Keratinocyte (primary cell): ENCODE results near the gene COL9A2. TPM values are rescaled to one million over a fixed set of nuclear protein-coding genes. Genes with fewer than 3 reads are reported as not detected.

Source experiments
- DNase-seq: peaks from one replicate; pipeline ENCODE4 v3.0.0-alpha.2; 2011; ENCODE audit warnings: low read depth, missing footprints, low spot score
- FAIRE-seq: peaks from 2 replicates; lab custom pipeline; 2011; peaks lifted over from hg19 to GRCh38; lab: Jason Lieb, UNC
- H2AFZ ChIP-seq: 2 replicates; pipeline ENCODE4 v1.6.0; 2012; ENCODE audit warnings: low read length, control low read depth, inconsistent platforms; ENCODE audit not compliant: control insufficient read depth
- H3K27ac ChIP-seq: 2 replicates; pipeline ENCODE4 v1.5.1; 2011; ENCODE audit warnings: low read length; ENCODE audit not compliant: control insufficient read depth, insufficient read depth
- H3K27me3 ChIP-seq: 3 replicates; pipeline ENCODE4 v1.6.0; 2011; ENCODE audit warnings: low read length; ENCODE audit not compliant: control insufficient read depth, insufficient read depth; ENCODE audit errors: extremely low read depth
- H3K36me3 ChIP-seq, 2 experiments: 2 replicates in 1 of 2; 3 replicates in 1 of 2; pipeline ENCODE4 v1.5.1; 2011; ENCODE audit warnings: low read length in 2 of 2, mild to moderate bottlenecking in 1 of 2; ENCODE audit not compliant: control insufficient read depth in 2 of 2, insufficient read depth in 2 of 2; ENCODE audit errors: extremely low read depth in 1 of 2
- H3K4me1 ChIP-seq: 3 replicates; pipeline ENCODE4 v1.5.1; 2011; ENCODE audit warnings: low read length; ENCODE audit not compliant: control insufficient read depth, insufficient read depth; ENCODE audit errors: extremely low read depth
- H3K4me2 ChIP-seq: 3 replicates; pipeline ENCODE4 v1.6.0; 2011; ENCODE audit warnings: low read depth, low read length; ENCODE audit not compliant: control insufficient read depth, insufficient read depth; ENCODE audit errors: extremely low read depth
- H3K4me3 ChIP-seq, 3 experiments: fragments of 200-600 bp in 1 of 3; sonication (generic) in 1 of 3; 2 replicates in 2 of 3; 3 replicates in 1 of 3; pipeline ENCODE4 v1.5.1; 2011 to 2016; ENCODE audit warnings: low read length in 3 of 3, mild to moderate bottlenecking in 3 of 3, control low read depth in 2 of 3, inconsistent platforms in 1 of 3, low read depth in 1 of 3, mixed read lengths in 1 of 3, mixed run types in 1 of 3, moderate library complexity in 1 of 3; ENCODE audit not compliant: control insufficient read depth in 2 of 3, insufficient read depth in 2 of 3; ENCODE audit errors: extremely low read depth in 1 of 3
- H3K79me2 ChIP-seq: 2 replicates; pipeline ENCODE4 v1.6.0; 2012; ENCODE audit warnings: low read length; ENCODE audit not compliant: control insufficient read depth, insufficient read depth
- H3K9ac ChIP-seq: 3 replicates; pipeline ENCODE4 v1.6.0; 2011; ENCODE audit warnings: low read length; ENCODE audit not compliant: control insufficient read depth, insufficient read depth; ENCODE audit errors: extremely low read depth
- H3K9me1 ChIP-seq: 3 replicates; pipeline ENCODE4 v1.6.0; 2011; ENCODE audit warnings: low read length; ENCODE audit not compliant: control insufficient read depth, insufficient read depth; ENCODE audit errors: extremely low read depth
- H3K9me3 ChIP-seq: 2 replicates; pipeline ENCODE4 v1.5.1; 2012; ENCODE audit warnings: low read depth, low read length; ENCODE audit not compliant: control insufficient read depth
- H4K20me1 ChIP-seq: 3 replicates; pipeline ENCODE4 v1.6.0; 2011; ENCODE audit warnings: low read length; ENCODE audit not compliant: control insufficient read depth, insufficient read depth; ENCODE audit errors: extremely low read depth
- CTCF ChIP-seq, 3 experiments: IDR thresholded peaks in 1 of 3; conservative IDR thresholded peaks in 1 of 3; optimal IDR thresholded peaks in 1 of 3; 2 replicates in 2 of 3; 3 replicates in 1 of 3; pipeline versions ENCODE3 to v1.5.1; 2011; ENCODE audit warnings: low read length in 3 of 3, mild to moderate bottlenecking in 3 of 3, moderate library complexity in 2 of 3, control low read depth in 1 of 3, inconsistent platforms in 1 of 3; ENCODE audit not compliant: insufficient read depth in 2 of 3; ENCODE audit errors: extremely low read depth in 1 of 3
- EZH2 ChIP-seq: IDR thresholded peaks from one replicate; pipeline ENCODE4 v1.6.1; 2012; ENCODE audit warnings: inconsistent platforms, mild to moderate bottlenecking, low read length, moderate library complexity
- dilution Hi-C: fragments of 300-500 bp; cut with MboI; formaldehyde crosslinking; loops from one replicate; pipeline ENCODE4 v1.7.0; 2020; ENCODE audit warnings: low sequenced_read_pairs; ENCODE audit not compliant: extremely low pct_ligation_motif_present
- polyA plus RNA-seq, 5 experiments: library from polyadenylated mRNA; depleted of rRNA in 3 of 5; stranded (reverse) in 3 of 5; stranded (forward) in 1 of 5; unstranded in 1 of 5; fragments of >200 nt; gene quantifications; 1 replicate in 1 of 5; 2 replicates in 3 of 5; 3 replicates in 1 of 5; pipeline versions ENCODE4 v1.2.1 to v1.2.3, GENCODE V29; 2011 to 2012; ENCODE audit warnings: missing spikeins in 2 of 5, low read depth in 1 of 5, low replicate concordance in 1 of 5

The COL9A2 gene
- polyA plus RNA-seq, 1 donor (not counting 4 experiments of a cell fraction or from before 2014, with no cell fraction given) = 1.6 TPM

- TF ChIP-seq CTCF (optimal IDR thresholded peaks at IDR 0.05 in 1 of 3, IDR thresholded peaks at IDR 0.05 in 1 of 3, conservative IDR thresholded peaks at IDR 0.05 in 1 of 3; ENCODE audit: extremely low read depth in 1 of 3, insufficient read depth in 2 of 3, low read length in 3 of 3) (no peak), EZH2 (no peak)
- no peak for FAIRE-seq
Measured at GRCh38 chr1:40360631-40361030, 43.5 kb upstream of the COL9A2 start.

GRCh38 chr1:40357625-40358024 lies 40.5 kb upstream of the COL9A2 start:
- no peak for FAIRE-seq
- Histone ChIP-seq H3K79me2 (no peaks in the 10 kb centered on the region), H4K20me1 (no peaks in the 10 kb centered on the region), H3K27me3 (no peaks in the 10 kb centered on the region), H3K4me1 (no peaks in the 10 kb centered on the region), H3K27ac (no peak overlapping the region), H3K9me1 (no peaks in the 10 kb centered on the region), H2AFZ (no peak overlapping the region), H3K9me3 (no peaks in the 10 kb centered on the region), H3K4me3 (no peak overlapping the region), H3K36me3 (no peaks in the 10 kb centered on the region), H3K9ac (no peak overlapping the region), H3K4me2 (no peak overlapping the region)
- DNase-seq = no peak
- dilution Hi-C loops = no loop called here
- TF ChIP-seq CTCF (optimal IDR thresholded peaks at IDR 0.05 in 1 of 3, IDR thresholded peaks at IDR 0.05 in 1 of 3, conservative IDR thresholded peaks at IDR 0.05 in 1 of 3; ENCODE audit: extremely low read depth in 1 of 3, insufficient read depth in 2 of 3, low read length in 3 of 3) = no peak
- TF ChIP-seq EZH2 = no peak

More at GRCh38 chr1:40360631-40361030, 43.5 kb upstream of the COL9A2 start:
- no peak overlapping the region for H3K9ac ChIP-seq
- no peaks in the 10 kb centered on the region for H3K79me2 ChIP-seq
- H4K20me1 ChIP-seq = no peaks in the 10 kb centered on the region
- H2AFZ ChIP-seq = no peak overlapping the region
- H3K36me3 ChIP-seq = no peaks in the 10 kb centered on the region
- H3K27me3 ChIP-seq = no peaks in the 10 kb centered on the region
- no peak overlapping the region for H3K4me2 ChIP-seq
- H3K4me3 ChIP-seq = no peak overlapping the region
- no peaks in the 10 kb centered on the region for H3K9me1 ChIP-seq
- no peaks in the 10 kb centered on the region for H3K4me1 ChIP-seq
- H3K9me3 ChIP-seq = no peaks in the 10 kb centered on the region
- H3K27ac ChIP-seq = no peak overlapping the region
- DNase-seq = no peak
- dilution Hi-C loops = no loop called here
